ELR (cell line): ENCODE measurements around the gene PITX1.
"Not testable (repeated sequence)": the region's sequence is repeated elsewhere in the genome, so short reads cannot be mapped to it uniquely, and the experiment has no call there.

Experiments used
- DNase-seq: peaks from one replicate; pipeline ENCODE4 v3.0.0-alpha.2; 2015; ENCODE audit warnings: low read depth

PITX1 gene

GRCh38 chr5:135010502-135011354 lies 23.3 kb downstream of the PITX1 start:
- DNase-seq = peak; percentile 34

GRCh38 chr5:135009736-135010501 lies 24.1 kb downstream of the PITX1 start:
- no peak for DNase-seq

GRCh38 chr5:135008981-135009735 lies 24.9 kb downstream of the PITX1 start:
- DNase-seq = no peak

- no peak for DNase-seq
Measured at GRCh38 chr5:135008556-135008955, 25.5 kb downstream of the PITX1 start.

- no peak for DNase-seq
Measured at GRCh38 chr5:135007749-135008363, 26.2 kb downstream of the PITX1 start.

- DNase-seq = no peak
Measured at GRCh38 chr5:135007305-135007704, 26.7 kb downstream of the PITX1 start.

GRCh38 chr5:135005076-135005475 lies 29.0 kb downstream of the PITX1 start:
- no peak for DNase-seq

- DNase-seq = no peak
Measured at GRCh38 chr5:135004376-135004775, 29.7 kb downstream of the PITX1 start.

- not testable (repeated sequence) for DNase-seq
Measured at GRCh38 chr5:134998068-134998467, 36.0 kb downstream of the PITX1 start.

GRCh38 chr5:134997015-134997414 lies 37.0 kb downstream of the PITX1 start:
- no peak for DNase-seq

GRCh38 chr5:134995850-134996402 lies 38.1 kb downstream of the PITX1 start:
- no peak for DNase-seq

- no peak for DNase-seq
Measured at GRCh38 chr5:134994560-134995156, 39.4 kb downstream of the PITX1 start.

- DNase-seq = no peak
Measured at GRCh38 chr5:134993161-134993560, 40.9 kb downstream of the PITX1 start.

GRCh38 chr5:134992148-134992547 lies 41.9 kb downstream of the PITX1 start:
- DNase-seq = no peak

GRCh38 chr5:134990183-134990582 lies 43.8 kb downstream of the PITX1 start:
- not testable (repeated sequence) for DNase-seq

GRCh38 chr5:134989266-134989830 lies 44.7 kb downstream of the PITX1 start:
- DNase-seq = no peak

GRCh38 chr5:134982230-134982629 lies 51.8 kb downstream of the PITX1 start:
- DNase-seq = no peak

GRCh38 chr5:134979416-134979815 lies 54.6 kb downstream of the PITX1 start:
- DNase-seq = no peak
